DOHH2 (cell line): Measurements from ENCODE around the gene IL1RAPL1.

Source experiments
- H3F3A ChIP-seq: fragments of 200-600 bp; sonication (generic), shearing (Covaris generic); 2 replicates; pipeline ENCODE4 v1.6.0; 2016; ENCODE audit warnings: antibody characterized with exemption, mild to moderate bottlenecking; ENCODE audit not compliant: control insufficient read depth, insufficient read depth
- H3K27ac ChIP-seq: fragments of 200-600 bp; sonication (generic); 2 replicates; pipeline ENCODE4 v1.5.1; 2014; ENCODE audit warnings: low read depth, mild to moderate bottlenecking, low read length, moderate library complexity
- H3K27me3 ChIP-seq: fragments of 200-600 bp; sonication (generic); 2 replicates; pipeline ENCODE4 v1.6.1; 2014; ENCODE audit warnings: mild to moderate bottlenecking, low read length, mixed read lengths; ENCODE audit not compliant: control insufficient read depth
- H3K36me3 ChIP-seq: fragments of 200-600 bp; sonication (generic); 2 replicates; pipeline ENCODE4 v1.6.1; 2014; ENCODE audit warnings: mild to moderate bottlenecking, low read length, moderate library complexity, mixed read lengths; ENCODE audit not compliant: control insufficient read depth
- H3K4me1 ChIP-seq: fragments of 200-600 bp; sonication (generic); 2 replicates; pipeline ENCODE4 v1.6.1; 2014; ENCODE audit warnings: mild to moderate bottlenecking, low read length, mixed read lengths; ENCODE audit not compliant: control insufficient read depth
- H3K4me2 ChIP-seq: fragments of 200-600 bp; sonication (generic); 2 replicates; pipeline ENCODE4 v1.6.0; 2014; ENCODE audit warnings: mild to moderate bottlenecking, low read length, moderate library complexity
- H3K4me3 ChIP-seq: fragments of 200-600 bp; sonication (generic); 2 replicates; pipeline ENCODE4 v1.5.1; 2014; ENCODE audit warnings: mild to moderate bottlenecking, low read length, mixed read lengths
- H3K79me2 ChIP-seq: fragments of 200-600 bp; sonication (generic); 2 replicates; pipeline ENCODE4 v1.6.1; 2014; ENCODE audit warnings: mild to moderate bottlenecking, low read length, mixed read lengths; ENCODE audit not compliant: control insufficient read depth
- H3K9me2 ChIP-seq: fragments of 200-600 bp; sonication (generic); replicated peaks from 2 replicates; pipeline ENCODE4 v1.6.1; 2014; ENCODE audit warnings: mild to moderate bottlenecking, low read length, mixed read lengths; ENCODE audit not compliant: control insufficient read depth
- H3K9me3 ChIP-seq: fragments of 200-600 bp; sonication (generic); 2 replicates; pipeline ENCODE4 v1.6.1; 2014; ENCODE audit warnings: antibody characterized with exemption, low read length, mixed read lengths; ENCODE audit not compliant: control insufficient read depth, insufficient read depth
- H4K20me1 ChIP-seq: fragments of 200-600 bp; sonication (generic); 2 replicates; pipeline ENCODE4 v1.6.0; 2014; ENCODE audit warnings: low read depth, mild to moderate bottlenecking, antibody characterized with exemption, low read length, moderate library complexity; ENCODE audit not compliant: control insufficient read depth, insufficient read depth
- CTCF ChIP-seq: fragments of 200-600 bp; sonication (generic); IDR thresholded peaks from one replicate; pipeline ENCODE4 v1.5.1; 2014; ENCODE audit warnings: antibody characterized with exemption, mild to moderate bottlenecking, low read depth, low read length; ENCODE audit not compliant: poor library complexity, severe bottlenecking
- EZH2phosphoT487 ChIP-seq: fragments of 200-600 bp; sonication (generic); IDR thresholded peaks from 2 replicates; pipeline ENCODE4 v1.6.1; 2017; ENCODE audit warnings: borderline replicate concordance, mild to moderate bottlenecking, antibody characterized with exemption, low read length, moderate library complexity, mixed read lengths

The IL1RAPL1 gene

DNA sequence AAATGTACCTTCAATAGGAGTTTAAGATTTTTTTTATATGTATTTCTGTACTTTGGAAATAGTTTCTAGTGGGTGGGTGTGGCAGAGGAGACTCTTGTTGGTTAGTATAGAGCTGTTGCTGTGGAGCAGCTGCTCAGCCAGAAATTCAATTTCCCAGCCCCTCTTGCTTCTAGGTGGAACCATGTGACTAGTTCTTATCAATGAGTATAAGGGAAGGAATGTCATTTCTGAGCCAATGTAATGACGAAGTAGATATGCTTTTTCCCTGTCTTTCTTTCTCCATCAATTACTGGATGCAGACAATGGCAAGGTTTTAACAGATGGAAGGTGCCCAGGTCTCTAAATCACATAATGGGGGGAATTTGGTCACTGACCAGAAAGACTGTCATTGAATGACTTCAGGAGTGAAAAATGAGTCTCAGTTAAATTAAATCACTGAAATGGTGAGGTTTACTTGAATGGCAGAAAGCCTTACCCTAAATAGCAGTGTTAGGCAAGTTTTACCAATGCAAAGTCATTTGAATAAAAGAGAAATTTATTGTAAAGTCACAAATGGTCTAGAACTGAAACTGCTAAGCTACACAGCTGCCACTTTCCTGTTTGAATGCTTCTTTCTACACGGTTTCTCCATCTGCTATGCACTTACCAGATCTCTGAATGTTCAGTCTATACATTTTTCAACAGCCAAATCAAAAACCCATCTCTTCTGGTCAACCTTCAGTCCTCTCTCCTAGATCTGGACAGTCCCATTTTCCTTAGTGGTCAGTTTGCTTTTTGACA, 832.7 kb downstream of the IL1RAPL1 start:
- Histone ChIP-seq H3K36me3 (no peaks in the 10 kb centered on the region), H3K27ac (no peak overlapping the region), H3K4me1 (no peaks in the 10 kb centered on the region), H3K9me2 (no peaks in the 10 kb centered on the region), H3F3A (no peaks in the 10 kb centered on the region), H4K20me1 (no peaks in the 10 kb centered on the region), H3K4me3 (no peak overlapping the region), H3K27me3 (no peaks in the 10 kb centered on the region), H3K9me3 (no peaks in the 10 kb centered on the region), H3K4me2 (no peak overlapping the region), H3K79me2 (no peaks in the 10 kb centered on the region)
- TF ChIP-seq EZH2phosphoT487 (no peak), CTCF (no peak)

GRCh38 chrX:29422034-29422433, 834.8 kb downstream of the IL1RAPL1 start:
- H3K4me1 ChIP-seq = no peaks in the 10 kb centered on the region
- TF ChIP-seq CTCF = no peak
- TF ChIP-seq EZH2phosphoT487 = no peak
- no peaks in the 10 kb centered on the region for H3K9me3 ChIP-seq
- H3K27me3 ChIP-seq = no peaks in the 10 kb centered on the region
- no peaks in the 10 kb centered on the region for H3K9me2 ChIP-seq
- H3K79me2 ChIP-seq = no peaks in the 10 kb centered on the region
- no peaks in the 10 kb centered on the region for H3F3A ChIP-seq
- no peak overlapping the region for H3K4me3 ChIP-seq
- H3K4me2 ChIP-seq = no peak overlapping the region
- no peaks in the 10 kb centered on the region for H3K36me3 ChIP-seq
- no peak overlapping the region for H3K27ac ChIP-seq
- no peaks in the 10 kb centered on the region for H4K20me1 ChIP-seq

DNA sequence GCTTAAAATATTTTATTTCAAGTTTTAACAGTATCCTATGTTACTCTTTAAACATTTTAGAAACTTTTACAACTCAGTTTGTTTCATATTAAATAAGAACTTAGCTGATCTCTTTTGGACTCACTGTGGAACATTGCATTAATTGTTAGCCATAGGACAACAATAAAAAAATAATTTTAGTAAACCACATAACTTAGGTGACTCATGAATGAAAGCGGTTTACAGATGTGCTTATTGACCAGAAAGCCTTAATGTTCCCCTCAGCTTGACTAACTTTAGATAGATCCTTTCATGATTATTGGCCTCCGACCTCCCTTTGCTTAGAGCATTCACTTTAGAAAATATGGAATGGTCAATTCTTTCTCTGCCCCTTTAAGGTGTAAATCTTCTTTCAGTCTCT, 844.6 kb downstream of the IL1RAPL1 start:
- Histone ChIP-seq H3K36me3 (no peaks in the 10 kb centered on the region), H3K4me2 (no peak overlapping the region), H3K9me2 (no peaks in the 10 kb centered on the region), H3K27me3 (no peaks in the 10 kb centered on the region), H3K4me1 (no peaks in the 10 kb centered on the region), H3F3A (no peaks in the 10 kb centered on the region), H3K27ac (no peak overlapping the region), H3K4me3 (no peak overlapping the region), H4K20me1 (no peaks in the 10 kb centered on the region), H3K79me2 (no peaks in the 10 kb centered on the region), H3K9me3 (no peaks in the 10 kb centered on the region)
- no peak for TF ChIP-seq EZH2phosphoT487
- TF ChIP-seq CTCF = no peak
